ENCODE results near the gene EML6. TPM values are rescaled to one million over a fixed set of nuclear protein-coding genes. Genes with fewer than 3 reads are reported as not detected.

Gene EML6
- total RNA-seq, 1 experiment from 2014 or later = 5.2 TPM

DNA sequence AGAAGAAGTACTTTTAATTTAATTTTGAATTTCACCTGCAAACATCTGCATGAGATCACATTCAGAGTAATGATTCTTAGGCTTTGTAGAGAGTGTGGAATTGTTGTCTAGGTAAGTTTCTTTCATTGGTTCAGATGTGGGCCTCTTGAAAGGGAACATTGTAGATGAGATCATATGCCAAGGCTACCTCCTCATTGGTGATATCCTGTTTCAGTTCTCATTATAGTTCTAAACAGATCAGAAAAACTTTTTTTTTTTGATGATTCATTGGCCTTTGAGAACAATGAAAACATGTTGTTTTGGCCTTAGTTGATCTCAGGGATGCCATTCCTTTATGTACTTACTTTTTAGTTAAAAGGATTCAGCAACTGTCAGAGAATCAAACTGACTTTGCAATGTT, 44.5 kb downstream of the EML6 start:
- TF ChIP-seq, protein P1, sequence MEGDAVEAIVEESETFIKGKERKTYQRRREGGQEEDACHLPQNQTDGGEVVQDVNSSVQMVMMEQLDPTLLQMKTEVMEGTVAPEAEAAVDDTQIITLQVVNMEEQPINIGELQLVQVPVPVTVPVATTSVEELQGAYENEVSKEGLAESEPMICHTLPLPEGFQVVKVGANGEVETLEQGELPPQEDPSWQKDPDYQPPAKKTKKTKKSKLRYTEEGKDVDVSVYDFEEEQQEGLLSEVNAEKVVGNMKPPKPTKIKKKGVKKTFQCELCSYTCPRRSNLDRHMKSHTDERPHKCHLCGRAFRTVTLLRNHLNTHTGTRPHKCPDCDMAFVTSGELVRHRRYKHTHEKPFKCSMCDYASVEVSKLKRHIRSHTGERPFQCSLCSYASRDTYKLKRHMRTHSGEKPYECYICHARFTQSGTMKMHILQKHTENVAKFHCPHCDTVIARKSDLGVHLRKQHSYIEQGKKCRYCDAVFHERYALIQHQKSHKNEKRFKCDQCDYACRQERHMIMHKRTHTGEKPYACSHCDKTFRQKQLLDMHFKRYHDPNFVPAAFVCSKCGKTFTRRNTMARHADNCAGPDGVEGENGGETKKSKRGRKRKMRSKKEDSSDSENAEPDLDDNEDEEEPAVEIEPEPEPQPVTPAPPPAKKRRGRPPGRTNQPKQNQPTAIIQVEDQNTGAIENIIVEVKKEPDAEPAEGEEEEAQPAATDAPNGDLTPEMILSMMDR (IDR thresholded peaks at IDR 0.05; ENCODE audit: insufficient read depth in 1 of 2, low read depth in 1 of 2, low read length in 1 of 2, severe bottlenecking in 1 of 2, unreplicated experiment in 1 of 2) = no peak
- H3K4me1 ChIP-seq = no peaks in the 10 kb centered on the region
- H3K27me3 Mint-ChIP-seq (ENCODE audit: insufficient read depth, unreplicated experiment) = peaks cover 1% of the 10 kb centered on the region
- BruUV-seq (replicated peaks) = no TSS peak
- no peak for DNase-seq
- POLR2A ChIA-PET = no interaction called here
- no peak overlapping the region for H3K27ac Mint-ChIP-seq (ENCODE audit: unreplicated experiment)
- no peak overlapping the region for H3K4me3 ChIP-seq (ENCODE audit: low read depth, low read length)
- intact Hi-C loops (cut with micrococcal nuclease; ENCODE audit: unreplicated experiment) = no loop called here
- H3K36me3 Mint-ChIP-seq (ENCODE audit: insufficient read depth, unreplicated experiment) = no peaks in the 10 kb centered on the region
- no peak overlapping the region for H3K4me3 Mint-ChIP-seq (ENCODE audit: unreplicated experiment)
- H3K36me3 ChIP-seq (ENCODE audit: control insufficient read depth, insufficient read depth, low read length) = no peaks in the 10 kb centered on the region; the same call in 1 of the 2 replicates
- no peaks in the 10 kb centered on the region; the same call in 1 of the 2 replicates for H3K27me3 ChIP-seq (replicated peaks; ENCODE audit: control insufficient read depth, insufficient read depth, low read length)
- CTCF ChIA-PET = no interaction called here
- H3K9me3 ChIP-seq = no peaks in the 10 kb centered on the region
- H3K9me3 Mint-ChIP-seq (ENCODE audit: unreplicated experiment) = no peaks in the 10 kb centered on the region
- H3K4me1 Mint-ChIP-seq (ENCODE audit: low read depth, unreplicated experiment) = no peaks in the 10 kb centered on the region

- TF ChIP-seq, protein P1 (IDR thresholded peaks at IDR 0.05; ENCODE audit: insufficient read depth in 1 of 2, low read depth in 1 of 2, low read length in 1 of 2, severe bottlenecking in 1 of 2, unreplicated experiment in 1 of 2) = no peak
- no peaks in the 10 kb centered on the region; the same call in 1 of the 2 replicates for H3K27me3 ChIP-seq (replicated peaks; ENCODE audit: control insufficient read depth, insufficient read depth, low read length)
- Mint-ChIP-seq H3K4me3 (ENCODE audit: unreplicated experiment) (no peak overlapping the region), H3K27me3 (ENCODE audit: insufficient read depth, unreplicated experiment) (no peaks in the 10 kb centered on the region), H3K4me1 (ENCODE audit: low read depth, unreplicated experiment) (no peaks in the 10 kb centered on the region), H3K9me3 (ENCODE audit: unreplicated experiment) (peaks cover 4% of the 10 kb centered on the region), H3K27ac (ENCODE audit: unreplicated experiment) (no peak overlapping the region), H3K36me3 (ENCODE audit: insufficient read depth, unreplicated experiment) (no peaks in the 10 kb centered on the region)
- DNase-seq = no peak
- H3K36me3 ChIP-seq (ENCODE audit: control insufficient read depth, insufficient read depth, low read length) = no peaks in the 10 kb centered on the region; the same call in 1 of the 2 replicates
- ChIA-PET POLR2A (no interaction called here), CTCF (interaction anchor here (0.6 kb wide), 1 partner anchor 282 kb away, joined by 3 read pairs; the partner anchor contains the start of gene RTN4)
- intact Hi-C loops (cut with micrococcal nuclease; ENCODE audit: unreplicated experiment) = no loop called here
- BruUV-seq (replicated peaks) = no TSS peak
- no peaks in the 10 kb centered on the region for H3K4me1 ChIP-seq
- H3K4me3 ChIP-seq (ENCODE audit: low read depth, low read length) = no peak overlapping the region
- H3K9me3 ChIP-seq = no peaks in the 10 kb centered on the region; the same call in 1 of the 2 replicates
Measured at GRCh38 chr2:54768772-54769428, 45.4 kb downstream of the EML6 start.

DNA sequence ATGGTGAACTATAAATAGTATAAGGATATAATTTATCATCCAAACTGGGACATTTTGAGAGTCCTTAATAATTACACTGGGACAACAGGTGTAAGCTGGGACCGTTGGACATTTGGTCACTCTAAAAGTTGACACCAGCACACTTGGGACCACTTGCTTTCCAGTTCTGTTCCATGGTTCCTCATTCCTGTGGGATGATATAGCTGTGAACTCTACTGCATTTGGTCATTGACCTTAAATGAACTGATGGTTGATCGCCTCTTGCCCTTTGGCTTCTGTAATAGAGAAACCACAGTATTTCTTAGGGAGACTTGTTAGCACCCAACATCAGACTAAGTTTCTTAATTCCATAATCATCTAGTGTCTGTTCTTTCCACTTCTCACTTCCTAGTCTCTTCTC, 46.7 kb downstream of the EML6 start:
- TF ChIP-seq, protein P1 (IDR thresholded peaks at IDR 0.05; ENCODE audit: insufficient read depth in 1 of 2, low read depth in 1 of 2, low read length in 1 of 2, severe bottlenecking in 1 of 2, unreplicated experiment in 1 of 2) = no peak
- H3K9me3 ChIP-seq = peaks cover 9% of the 10 kb centered on the region
- H3K4me3 Mint-ChIP-seq (ENCODE audit: unreplicated experiment) = no peak overlapping the region
- BruUV-seq (replicated peaks) = no TSS peak
- H3K4me3 ChIP-seq (ENCODE audit: low read depth, low read length) = no peak overlapping the region
- no peaks in the 10 kb centered on the region for H3K4me1 ChIP-seq
- no peak for DNase-seq
- no peak overlapping the region for H3K27ac Mint-ChIP-seq (ENCODE audit: unreplicated experiment)
- POLR2A ChIA-PET = no interaction called here
- no peaks in the 10 kb centered on the region for H3K36me3 Mint-ChIP-seq (ENCODE audit: insufficient read depth, unreplicated experiment)
- H3K36me3 ChIP-seq (ENCODE audit: control insufficient read depth, insufficient read depth, low read length) = no peaks in the 10 kb centered on the region; the same call in 1 of the 2 replicates
- intact Hi-C loops (cut with micrococcal nuclease; ENCODE audit: unreplicated experiment) = no loop called here
- CTCF ChIA-PET = no interaction called here
- no peaks in the 10 kb centered on the region for H3K4me1 Mint-ChIP-seq (ENCODE audit: low read depth, unreplicated experiment)
- peaks cover 17% of the 10 kb centered on the region for H3K9me3 Mint-ChIP-seq (ENCODE audit: unreplicated experiment)
- no peaks in the 10 kb centered on the region for H3K27me3 Mint-ChIP-seq (ENCODE audit: insufficient read depth, unreplicated experiment)
- no peaks in the 10 kb centered on the region for H3K27me3 ChIP-seq (replicated peaks; ENCODE audit: control insufficient read depth, insufficient read depth, low read length)

Data from Caco-2 (cell line).